ENCODE results near the gene DYNLRB1. TPM values are rescaled to one million over a fixed set of nuclear protein-coding genes. Genes with fewer than 3 reads are reported as not detected.
A peak's percentile ranks its signal among the peaks of the same experiment; 100 is the strongest.

The DYNLRB1 gene
- total and polyA plus RNA-seq, 2 donors (not counting 3 experiments of a cell fraction or from before 2014, with no cell fraction given), result 142 to 245 TPM

GRCh38 chr20:34559311-34560140 lies 43.3 kb downstream of the DYNLRB1 start:
- Histone ChIP-seq H3K4me1 (ENCODE audit: control insufficient read depth, extremely low read depth, insufficient read depth, low read length) (no peaks in the 10 kb centered on the region), H3K79me2 (ENCODE audit: control insufficient read depth, insufficient read depth, low read length) (no peaks in the 10 kb centered on the region), H3K9ac (replicated peaks; ENCODE audit: extremely low read depth, insufficient read depth, low read length) (no peak overlapping the region), H3K36me3 (ENCODE audit: control insufficient read depth in 2 of 2, extremely low read depth in 1 of 2, insufficient read depth in 2 of 2, low read length in 2 of 2) (no peaks in the 10 kb centered on the region), H4K20me1 (replicated peaks; ENCODE audit: control insufficient read depth, extremely low read depth, insufficient read depth, low read length) (no peaks in the 10 kb centered on the region), H3K9me1 (replicated peaks; ENCODE audit: control insufficient read depth, extremely low read depth, insufficient read depth, low read length) (no peaks in the 10 kb centered on the region), H3K27me3 (ENCODE audit: control insufficient read depth in 2 of 2, insufficient read depth in 2 of 2, low read length in 2 of 2) (no peaks in the 10 kb centered on the region), H3K27ac (ENCODE audit: insufficient read depth, low read depth, low read length) (no peak overlapping the region), H2AFZ (ENCODE audit: low read depth, low read length) (no peak overlapping the region), H3K4me2 (ENCODE audit: insufficient read depth, low read length) (no peak overlapping the region), H3K4me3 (replicated peaks in 1 of 3; ENCODE audit: insufficient read depth in 1 of 3, low read depth in 1 of 3, low read length in 3 of 3) (peak overlapping the region in 1 of 3 experiments; percentile 92), H3K9me3 (replicated peaks; ENCODE audit: control insufficient read depth, insufficient read depth, low read length) (no peaks in the 10 kb centered on the region)
- FAIRE-seq (no peak), DNase-seq (ENCODE audit: low read depth, low spot score) (no peak)
- CTCF ChIA-PET, result interaction anchor here (0.7 to 3.1 kb wide), 12 partner anchors 12 to 369 kb away, joined by 3 to 10 read pairs (median 4); partner anchors contain the start of gene TP53INP2
- intact Hi-C loops (cut with micrococcal nuclease), result loop anchor here (2.0 kb wide), 1 partner anchor 149 kb away; no protein-coding TSS in a partner anchor
- TF ChIP-seq FOS (IDR thresholded peaks at IDR 0.05; ENCODE audit: borderline replicate concordance, insufficient read depth, low read length) (no peak), POLR2AphosphoS5 (IDR thresholded peaks at IDR 0.05; ENCODE audit: insufficient read depth, low read depth, low read length) (no peak)
- no TSS peak for BruUV-seq (replicated peaks)
- POLR2A ChIA-PET, result interaction anchor here (0.6 kb wide), 1 partner anchor 89 kb away, joined by 3 read pairs; no protein-coding TSS in a partner anchor
- dilution Hi-C loops (cut with MboI; ENCODE audit: extremely low pct_ligation_motif_present, low sequenced_read_pairs), result no loop called here

GRCh38 chr20:34560141-34560523 lies 43.9 kb downstream of the DYNLRB1 start:
- POLR2A ChIA-PET, result no interaction called here
- dilution Hi-C loops (cut with MboI; ENCODE audit: extremely low pct_ligation_motif_present, low sequenced_read_pairs), result no loop called here
- no peak for FAIRE-seq

More at GRCh38 chr20:34560141-34560523, 43.9 kb downstream of the DYNLRB1 start:
- H3K36me3 ChIP-seq (ENCODE audit: control insufficient read depth in 2 of 2, extremely low read depth in 1 of 2, insufficient read depth in 2 of 2, low read length in 2 of 2), result no peaks in the 10 kb centered on the region
- TF ChIP-seq GATA2 (IDR thresholded peaks at IDR 0.05; ENCODE audit: insufficient read depth, insufficient read length, low read depth, low read length) (no peak), POLR2A (IDR thresholded peaks at IDR 0.05; ENCODE audit: low read depth, low read length) (no peak), POLR2AphosphoS5 (IDR thresholded peaks at IDR 0.05; ENCODE audit: insufficient read depth, low read depth, low read length) (no peak), FOS (IDR thresholded peaks at IDR 0.05; ENCODE audit: borderline replicate concordance, insufficient read depth, low read length) (no peak), CTCF (IDR thresholded peaks at IDR 0.05; ENCODE audit: extremely low read depth in 1 of 2, insufficient read depth in 1 of 2, low read depth in 1 of 2, low read length in 2 of 2) (no peak), MAX (IDR thresholded peaks at IDR 0.05; ENCODE audit: insufficient read depth, insufficient read length) (no peak), JUN (IDR thresholded peaks at IDR 0.05; ENCODE audit: borderline replicate concordance, insufficient read depth, insufficient read length, low read depth) (no peak)
- H3K9me3 ChIP-seq (replicated peaks; ENCODE audit: control insufficient read depth, insufficient read depth, low read length), result no peaks in the 10 kb centered on the region
- H3K4me3 ChIP-seq (replicated peaks in 1 of 3; ENCODE audit: insufficient read depth in 1 of 3, low read depth in 1 of 3, low read length in 3 of 3), result no peak overlapping the region
- no peaks in the 10 kb centered on the region for H4K20me1 ChIP-seq (replicated peaks; ENCODE audit: control insufficient read depth, extremely low read depth, insufficient read depth, low read length)
- H3K79me2 ChIP-seq (ENCODE audit: control insufficient read depth, insufficient read depth, low read length), result no peaks in the 10 kb centered on the region
- CTCF ChIA-PET, result interaction anchor here (1.3 kb wide), 1 partner anchor 147 kb away, joined by 4 read pairs; no protein-coding TSS in a partner anchor
- DNase-seq (ENCODE audit: low read depth, low spot score), result no peak
- no peak overlapping the region for H3K9ac ChIP-seq (replicated peaks; ENCODE audit: extremely low read depth, insufficient read depth, low read length)
- H3K4me2 ChIP-seq (ENCODE audit: insufficient read depth, low read length), result no peak overlapping the region
- H3K27me3 ChIP-seq (ENCODE audit: control insufficient read depth in 2 of 2, insufficient read depth in 2 of 2, low read length in 2 of 2), result no peaks in the 10 kb centered on the region
- intact Hi-C loops (cut with micrococcal nuclease), result no loop called here
- no peaks in the 10 kb centered on the region for H3K9me1 ChIP-seq (replicated peaks; ENCODE audit: control insufficient read depth, extremely low read depth, insufficient read depth, low read length)
- H2AFZ ChIP-seq (ENCODE audit: low read depth, low read length), result no peak overlapping the region
- no peak overlapping the region for H3K27ac ChIP-seq (ENCODE audit: insufficient read depth, low read depth, low read length)
- BruUV-seq (replicated peaks), result no TSS peak
- no peaks in the 10 kb centered on the region for H3K4me1 ChIP-seq (ENCODE audit: control insufficient read depth, extremely low read depth, insufficient read depth, low read length)
